HG02885 (cell line): ENCODE measurements around the gene MRC1.
"Not testable (repeated sequence)": the region's sequence is repeated elsewhere in the genome, so short reads cannot be mapped to it uniquely, and the experiment has no call there.

Source experiments
- ATAC-seq: cut with Tn5 transposase; IDR thresholded peaks from one replicate; pipeline ENCODE4 v1.9.1; 2021; ENCODE audit warnings: mild to moderate bottlenecking; ENCODE audit not compliant: unreplicated experiment, poor library complexity

MRC1 gene

DNA sequence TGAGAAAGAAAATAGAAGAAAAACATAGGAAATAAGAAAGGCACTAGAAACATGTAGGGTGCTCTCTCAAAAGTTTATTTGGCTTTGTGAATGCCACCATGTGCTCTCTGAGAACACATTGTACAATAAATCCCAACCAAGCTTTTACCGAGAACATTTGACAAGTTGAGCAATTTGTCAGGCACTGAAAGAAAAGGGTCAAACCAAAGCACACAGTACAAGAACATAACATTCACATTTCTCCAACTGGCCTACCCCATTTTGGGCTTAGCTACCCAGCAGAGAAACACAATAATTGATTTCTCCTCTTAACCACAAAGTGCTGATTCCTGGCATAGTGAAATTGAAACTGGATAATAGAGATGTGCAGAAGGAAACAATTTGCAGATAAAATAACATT, 73.4 kb downstream of the MRC1 start:
- no peak for ATAC-seq

DNA sequence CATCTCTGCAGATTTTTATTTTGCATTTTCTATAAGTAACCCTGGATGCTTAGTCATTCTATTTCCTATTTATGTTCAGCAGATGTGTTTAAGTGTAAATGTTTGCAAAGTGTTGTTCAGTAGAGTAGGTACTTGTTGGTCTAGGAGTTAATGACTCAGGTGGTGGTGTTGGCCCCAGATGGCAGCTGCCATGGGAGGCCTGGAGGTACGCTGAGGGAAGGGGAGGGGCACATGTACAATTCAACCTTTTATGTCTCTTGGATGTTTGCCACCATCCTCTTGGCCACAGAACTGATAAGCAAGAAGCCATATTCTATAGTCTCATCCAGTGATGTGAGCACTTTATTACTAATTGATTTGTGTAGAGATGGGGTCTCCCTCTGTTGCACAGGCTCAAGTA, 74.5 kb downstream of the MRC1 start:
- ATAC-seq: no peak

DNA sequence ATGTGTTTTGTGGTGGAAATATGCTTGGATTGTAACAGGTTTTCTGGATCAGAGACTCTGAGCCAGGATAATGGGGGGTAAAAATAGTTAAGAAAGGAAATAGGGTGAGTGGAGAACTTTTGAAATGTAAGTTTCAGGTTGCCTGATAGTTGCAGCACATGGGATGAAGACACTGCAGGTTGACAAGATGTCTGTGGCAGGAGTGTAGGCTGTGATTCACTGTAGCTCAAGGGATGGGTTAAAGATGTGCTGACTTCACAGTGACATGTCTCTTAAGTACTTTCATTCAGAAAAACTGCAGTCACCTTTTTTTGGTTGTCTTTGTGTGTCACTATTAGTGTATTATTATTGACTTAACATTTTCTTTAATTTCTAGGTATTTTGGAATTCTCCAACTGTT, 79.0 kb downstream of the MRC1 start:
- no peak for ATAC-seq

DNA sequence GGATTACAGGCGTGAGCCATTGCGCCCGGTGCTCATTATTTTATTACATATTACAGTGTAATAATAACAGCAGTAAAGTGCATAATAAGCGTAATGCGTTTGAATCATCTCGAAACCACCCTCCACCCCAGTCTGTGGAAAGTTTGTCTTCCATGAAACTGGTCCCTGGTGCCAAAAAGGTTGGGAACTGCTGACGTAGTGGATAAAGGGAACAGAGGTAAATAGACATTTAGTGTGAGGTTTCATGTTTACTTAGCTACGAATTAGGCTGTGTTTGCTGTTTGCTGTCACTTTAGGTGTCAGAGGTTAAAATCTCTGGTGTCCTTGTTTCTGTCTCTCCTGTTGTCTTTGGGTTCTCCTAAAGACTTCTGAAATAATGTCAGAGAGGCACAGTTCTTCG, 82.3 kb downstream of the MRC1 start:
- ATAC-seq: no peak

DNA sequence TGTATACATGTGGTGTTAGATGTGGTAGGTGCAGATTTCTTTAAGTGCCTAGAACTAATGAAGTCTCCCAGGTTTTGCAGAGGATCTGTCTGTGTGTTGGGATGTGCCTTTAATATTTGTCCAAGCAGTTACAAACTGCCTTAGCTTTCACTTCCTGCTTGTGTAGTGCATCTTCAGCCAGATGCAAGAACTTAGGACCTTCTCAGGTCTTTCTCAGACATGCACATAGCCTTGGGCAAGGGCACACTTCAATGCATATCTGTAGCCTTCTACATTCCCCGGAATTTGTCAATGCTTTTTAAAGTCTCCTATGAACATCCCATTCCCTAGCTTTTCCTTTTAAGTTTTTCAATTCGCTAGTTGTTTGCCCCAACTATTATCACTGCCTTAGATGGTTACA, 95.4 kb downstream of the MRC1 start:
- ATAC-seq: no peak

DNA sequence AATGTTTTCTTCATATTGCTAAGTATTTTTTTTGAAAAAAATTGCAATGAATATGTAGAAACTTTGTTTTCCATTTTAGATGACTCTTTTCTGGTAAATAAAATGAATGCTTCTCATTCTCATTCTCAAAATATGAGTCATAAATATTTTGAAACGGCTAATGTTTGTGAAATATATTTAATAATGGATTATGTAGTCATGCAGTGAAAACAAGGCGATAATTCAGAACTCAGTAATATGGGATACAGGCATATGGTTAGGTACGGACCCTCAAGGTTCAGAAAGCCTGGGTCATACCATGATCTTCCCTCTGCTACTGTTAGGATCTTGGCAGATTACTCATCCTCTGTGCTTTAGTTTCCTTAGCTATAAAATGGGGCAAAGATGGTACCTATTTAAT, 96.3 kb downstream of the MRC1 start:
- no peak for ATAC-seq

DNA sequence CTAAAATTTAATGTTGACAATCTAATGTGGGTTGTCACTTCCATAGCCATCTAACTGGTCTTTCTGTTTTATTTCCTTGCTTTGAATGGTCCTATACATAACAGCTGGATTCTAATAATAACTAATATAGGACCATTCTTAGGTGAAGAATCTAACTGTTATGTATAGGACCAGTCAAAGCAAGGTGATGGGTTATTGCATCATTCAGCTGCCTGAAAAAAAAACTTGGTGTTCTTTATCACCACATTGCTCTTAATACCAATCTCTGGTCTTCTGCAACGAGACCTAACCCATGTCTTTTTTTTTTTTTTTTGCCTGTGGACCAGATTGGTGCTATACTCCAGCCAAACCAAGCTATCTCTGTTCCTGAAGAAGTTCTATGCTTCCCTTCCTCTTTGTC, 96.9 kb downstream of the MRC1 start:
- no peak for ATAC-seq

DNA sequence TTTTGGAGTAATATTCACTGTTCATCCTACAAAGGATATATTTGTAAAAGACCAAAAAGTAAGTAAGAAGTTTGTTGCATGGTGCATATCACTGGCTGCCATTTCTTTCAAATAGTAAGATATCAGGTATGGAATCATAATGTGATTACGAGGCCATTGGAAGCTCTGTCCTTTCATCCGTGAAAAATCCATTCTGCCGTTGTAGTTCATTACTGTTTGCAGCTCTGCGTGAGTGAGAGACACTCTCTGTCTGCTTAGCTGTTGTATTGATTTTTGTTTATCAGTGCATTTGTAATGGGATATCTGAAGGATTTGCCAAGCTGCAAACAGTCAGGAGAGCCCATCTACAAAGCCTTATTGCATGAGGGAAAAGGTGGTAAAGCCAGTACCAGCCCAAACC, 98.5 kb downstream of the MRC1 start:
- ATAC-seq: no peak

DNA sequence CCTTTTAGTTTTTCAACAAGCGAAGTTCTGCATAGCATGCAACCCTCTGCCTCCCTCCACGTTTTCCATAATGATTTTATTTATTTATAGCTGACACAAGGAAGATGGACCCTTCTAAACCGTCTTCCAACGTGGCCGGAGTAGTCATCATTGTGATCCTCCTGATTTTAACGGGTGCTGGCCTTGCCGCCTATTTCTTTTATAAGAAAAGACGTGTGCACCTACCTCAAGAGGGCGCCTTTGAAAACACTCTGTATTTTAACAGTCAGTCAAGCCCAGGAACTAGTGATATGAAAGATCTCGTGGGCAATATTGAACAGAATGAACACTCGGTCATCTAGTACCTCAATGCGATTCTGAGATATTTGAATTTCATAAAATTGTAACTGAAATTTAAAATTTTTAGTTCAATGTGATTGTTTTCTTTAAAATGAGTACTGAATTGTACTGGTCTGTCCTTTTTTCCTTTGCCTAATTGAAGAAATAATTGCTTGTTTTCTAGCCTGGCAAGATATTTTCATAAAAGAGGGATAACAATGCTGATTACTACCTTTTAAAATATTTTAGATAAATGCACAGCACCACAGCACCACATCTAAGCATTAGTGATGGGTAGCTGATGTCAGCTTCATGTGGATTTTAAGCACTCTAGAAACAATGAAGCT, 101.1 kb downstream of the MRC1 start:
- ATAC-seq: peak; percentile 80

DNA sequence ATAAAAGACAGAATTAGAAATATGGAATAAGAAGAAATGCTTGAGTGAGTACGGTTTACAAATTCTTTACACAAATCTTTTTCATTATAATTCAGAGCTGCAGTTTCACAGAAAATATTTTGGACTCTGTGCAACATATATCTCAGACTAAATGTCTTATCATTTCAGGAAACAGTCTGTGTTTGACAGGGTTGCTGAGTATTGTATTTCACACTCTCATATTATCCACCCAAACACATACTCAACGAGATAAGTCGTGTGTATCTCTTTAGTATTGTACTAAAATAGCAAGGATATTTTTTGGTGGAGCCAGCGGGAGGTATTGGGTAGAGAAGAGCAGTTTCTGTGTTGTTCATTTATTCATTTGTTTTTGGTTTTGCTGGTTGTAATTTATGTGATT, 103.6 kb downstream of the MRC1 start:
- ATAC-seq: no peak

DNA sequence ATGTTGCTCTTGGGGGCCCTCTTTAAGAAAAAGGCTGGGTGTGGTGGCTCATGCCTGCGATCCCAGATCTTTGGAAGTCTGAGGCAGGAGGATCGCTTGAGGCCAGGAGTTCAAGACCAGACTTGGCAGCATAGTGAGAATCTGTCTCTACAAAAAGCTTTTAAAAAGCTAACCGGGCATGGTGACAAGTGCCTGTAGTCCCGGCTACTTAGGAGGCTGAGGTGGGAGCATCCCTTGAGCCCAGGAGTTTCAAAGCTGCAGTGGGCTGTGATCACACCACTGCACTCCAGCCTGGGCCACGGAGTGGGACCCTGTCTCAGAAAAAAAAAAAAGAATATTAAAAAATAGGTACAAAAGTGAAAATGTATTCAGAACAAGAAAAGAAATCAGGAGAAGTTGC, 104.5 kb downstream of the MRC1 start:
- ATAC-seq: no peak

DNA sequence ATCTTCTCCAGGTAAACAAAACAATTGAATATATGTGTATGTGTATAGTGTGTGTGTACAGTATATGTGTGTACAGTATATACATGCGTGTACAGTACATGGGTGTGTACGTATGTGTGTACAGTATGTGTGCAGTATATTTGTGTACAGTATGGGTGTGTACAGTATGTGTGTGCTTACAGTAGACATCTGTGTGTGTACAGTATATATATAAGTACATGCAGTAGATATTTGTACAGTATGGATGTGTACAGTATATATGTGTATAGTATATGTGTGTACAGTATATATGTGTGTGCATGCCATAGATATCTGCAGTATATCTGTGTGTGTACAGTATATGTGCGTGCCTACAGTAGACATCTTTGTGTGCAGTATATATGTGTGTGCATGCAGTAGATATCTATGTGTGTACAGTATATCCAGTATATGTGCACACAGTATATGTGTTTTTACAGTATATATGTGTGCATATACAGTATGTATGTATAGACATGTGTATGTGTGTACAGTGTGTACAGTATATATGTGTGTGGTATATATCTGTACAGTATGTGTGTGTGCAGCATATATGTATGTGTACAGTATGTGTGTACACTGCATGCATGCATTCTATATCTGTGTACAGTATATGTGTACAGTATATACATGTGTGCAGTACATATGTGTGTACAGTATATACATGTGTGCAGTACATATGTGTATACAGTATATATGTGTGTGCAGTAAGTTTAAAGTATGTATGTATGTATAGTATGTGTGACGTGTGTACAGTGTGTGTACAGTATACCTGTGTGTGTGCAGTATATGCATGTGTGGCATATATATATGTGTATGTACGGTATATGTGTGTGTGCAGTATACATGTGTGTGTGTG, 105.3 kb downstream of the MRC1 start:
- no peak for ATAC-seq

DNA sequence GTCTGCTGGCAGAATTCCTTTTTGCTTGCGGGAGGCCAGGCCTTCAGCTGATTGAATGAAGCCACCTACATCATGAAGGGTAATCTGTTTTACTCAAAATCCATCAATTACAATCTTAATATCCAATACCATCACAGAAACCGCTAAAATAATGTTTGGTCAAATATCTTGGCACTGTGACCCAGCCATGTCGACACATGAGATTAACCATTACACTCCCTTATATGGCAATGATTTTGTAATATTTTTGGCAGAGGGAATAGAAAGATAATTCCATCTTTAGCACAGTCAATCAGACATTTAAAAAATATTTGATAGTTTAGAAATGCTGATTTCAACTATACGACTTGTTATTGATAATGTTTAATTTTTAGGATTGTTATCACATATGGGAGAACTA, 106.0 kb downstream of the MRC1 start:
- no peak for ATAC-seq

DNA sequence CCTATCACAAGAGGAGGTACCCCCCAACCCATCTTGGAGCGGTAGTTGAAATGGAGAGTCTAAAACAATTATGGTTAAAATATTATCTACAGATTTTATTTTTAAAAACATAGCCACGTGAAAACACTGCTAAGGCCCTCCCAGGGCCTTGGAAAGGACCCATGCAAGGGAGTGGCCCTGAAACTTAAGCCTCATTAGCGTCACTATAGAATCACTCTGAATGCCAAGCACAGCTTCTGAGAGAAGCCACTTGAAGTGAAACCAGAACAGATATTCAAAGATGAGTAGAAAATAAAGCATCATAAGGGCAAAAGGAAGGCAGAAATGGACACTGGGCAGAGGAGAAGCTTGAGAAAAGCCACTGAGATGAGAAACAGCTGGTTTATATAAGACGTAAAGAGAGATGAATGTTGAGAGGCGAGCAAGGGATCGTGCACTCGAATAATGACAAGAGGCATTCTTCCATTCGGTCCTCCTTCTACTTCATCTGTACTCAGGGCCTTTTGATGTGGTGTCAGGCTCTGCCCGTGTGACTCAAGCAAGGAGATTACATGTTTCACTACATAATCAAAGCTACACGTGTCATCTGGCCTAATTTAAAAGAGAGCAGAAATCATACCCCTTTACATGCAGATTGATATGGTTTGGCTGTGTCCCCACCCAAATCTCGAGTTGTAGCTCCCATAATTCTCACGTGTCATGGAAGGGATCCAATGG, 109.2 kb downstream of the MRC1 start:
- no peak for ATAC-seq

DNA sequence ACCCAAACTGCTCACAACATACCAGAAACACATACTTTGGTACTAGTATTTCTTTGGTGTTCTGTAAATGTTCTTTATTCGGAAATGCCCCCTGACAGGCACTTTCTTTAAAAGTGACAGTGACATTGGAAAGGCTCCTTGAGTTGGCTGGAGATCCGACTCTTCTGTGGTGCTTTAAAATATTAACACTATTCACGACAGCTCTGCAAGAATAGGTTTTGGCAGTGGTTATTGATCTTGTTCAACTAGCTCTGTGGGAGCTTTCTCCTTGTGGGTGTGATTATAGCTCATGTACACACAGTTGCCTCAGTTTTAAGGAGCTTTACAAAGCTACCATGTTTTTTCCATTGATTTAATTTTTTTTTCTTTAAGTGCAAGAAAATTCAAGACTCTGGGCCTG, 112.2 kb downstream of the MRC1 start:
- no peak for ATAC-seq

DNA sequence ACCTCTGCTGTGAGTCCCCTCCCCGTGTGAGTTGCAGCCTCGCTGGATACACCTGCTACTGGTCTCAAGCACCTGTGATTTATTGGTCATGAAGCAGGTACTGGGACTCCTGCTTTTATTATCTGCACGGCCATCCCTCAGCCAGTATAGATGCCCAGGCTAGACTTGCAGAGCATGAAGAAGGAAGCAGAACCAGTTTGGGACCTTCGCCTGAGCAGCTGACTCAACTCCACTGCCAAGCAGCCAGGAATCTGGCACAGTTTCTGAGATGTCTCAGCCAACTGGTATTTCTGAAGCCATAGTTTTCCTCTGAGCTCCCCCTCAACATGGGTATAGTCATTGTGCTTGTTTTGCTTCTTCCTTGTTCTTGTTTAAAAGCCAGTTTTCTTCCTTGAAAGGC, 114.6 kb downstream of the MRC1 start:
- no peak for ATAC-seq

DNA sequence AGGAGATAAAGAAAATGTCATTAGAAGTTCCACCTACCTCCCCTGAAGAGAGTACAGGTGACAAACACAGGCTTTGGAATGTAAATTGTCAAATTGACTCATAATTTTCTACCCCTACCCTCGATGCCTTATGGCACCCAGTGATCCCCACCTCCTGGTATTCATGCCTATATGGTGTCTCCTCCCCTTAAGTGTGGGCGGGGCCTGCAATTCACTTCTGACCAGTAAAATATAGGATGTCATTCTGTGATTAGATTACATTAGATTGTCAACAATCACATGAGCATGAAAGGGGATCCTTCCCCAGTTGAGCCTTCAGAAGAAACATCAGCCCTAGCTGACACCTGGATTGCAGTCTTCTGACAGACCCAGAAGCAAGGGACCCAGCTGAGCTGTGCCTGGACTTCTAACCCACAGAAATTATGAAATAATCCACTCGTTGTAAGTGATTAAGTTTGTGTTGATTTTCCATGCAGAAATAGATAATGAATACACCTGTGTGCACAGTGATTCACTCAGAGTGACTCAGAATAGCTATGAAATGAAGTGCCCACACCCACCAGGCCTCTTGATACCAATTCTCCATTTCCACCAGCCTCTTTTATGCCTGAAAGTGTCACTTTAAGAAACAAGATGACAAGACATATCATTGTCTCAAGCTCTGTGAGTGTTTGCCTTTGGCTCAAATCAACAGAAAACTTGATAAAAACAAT, 134.0 kb downstream of the MRC1 start:
- no peak for ATAC-seq

DNA sequence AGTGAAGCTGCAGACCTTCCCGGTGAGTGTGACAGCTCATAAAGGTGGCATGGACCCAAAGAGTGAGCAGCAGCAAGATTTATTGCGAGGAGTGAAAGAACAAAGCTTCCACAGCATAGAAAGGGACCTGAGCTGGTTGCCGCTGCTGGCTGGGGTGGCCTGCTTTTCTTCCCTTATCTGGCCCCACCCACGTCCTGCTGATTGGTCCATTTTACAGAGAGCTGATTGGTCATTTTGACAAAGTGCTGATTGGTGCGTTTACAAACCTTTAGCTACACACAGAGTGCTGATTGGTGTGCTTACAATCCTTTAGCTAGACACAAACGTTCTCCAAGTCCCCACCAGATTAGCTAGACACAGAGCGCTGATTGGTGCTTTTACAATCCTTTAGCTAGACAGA, 141.1 kb downstream of the MRC1 start:
- ATAC-seq: not testable (repeated sequence)

DNA sequence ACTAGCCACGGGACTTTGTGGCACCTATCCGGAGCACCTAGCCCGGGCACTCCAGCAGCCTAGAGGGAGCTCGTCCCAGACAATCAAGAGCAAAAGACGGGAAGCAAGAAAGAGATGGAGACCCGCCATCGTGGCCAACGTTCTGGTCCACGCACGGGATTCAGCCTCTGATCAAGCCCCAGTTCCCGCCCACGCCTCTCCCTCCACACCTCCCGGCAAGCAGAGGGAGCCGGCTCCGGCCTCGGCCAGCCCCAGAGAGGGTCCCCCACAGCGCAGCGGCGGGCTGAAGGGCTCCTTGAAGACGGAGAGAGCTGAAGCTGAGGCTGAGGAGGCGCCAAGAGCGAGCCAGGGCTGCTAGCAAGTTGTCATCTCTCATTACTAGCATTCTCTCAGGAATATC, 141.6 kb downstream of the MRC1 start:
- ATAC-seq: no peak

DNA sequence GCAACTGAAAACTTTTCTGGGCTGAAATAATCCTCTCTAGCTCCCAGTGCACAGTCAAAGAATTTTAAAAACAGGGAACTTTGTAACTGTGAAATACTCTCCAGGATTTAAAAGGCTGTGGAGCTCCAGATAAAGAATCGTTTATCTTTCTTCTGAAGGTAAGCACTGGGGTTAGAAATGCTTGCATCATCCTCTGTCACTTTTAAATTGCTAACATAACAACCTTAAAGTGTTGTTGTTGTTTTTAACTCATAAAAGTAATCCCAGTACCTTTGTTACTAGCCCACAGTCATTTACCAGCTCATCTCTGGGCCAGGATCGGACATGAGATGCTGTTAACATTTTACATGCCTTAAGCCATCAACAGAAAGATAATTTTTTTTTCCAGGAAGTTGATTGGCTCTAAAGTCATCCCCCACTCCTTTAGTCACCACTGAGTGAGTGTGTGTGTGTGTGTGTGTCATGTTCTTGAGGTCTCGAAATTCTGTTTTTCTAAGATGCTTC, 142.8 kb downstream of the MRC1 start, which contains the start of gene SLC39A12:
TSS of gene SLC39A12 (plus strand) at position 51 of the 504 bp plus-strand sequence. CDS start 1,359 bp downstream, outside the sequence.
- ATAC-seq: no peak
